NCI-H524 treated with DMSO at 0.1 percent for 48 hours (cell line): ENCODE measurements around the gene MAGEB3.

Experiments
- DNase-seq: peaks from one replicate; lab custom pipeline; 2025; lab: John Stamatoyannopoulos, UW

The MAGEB3 gene

DNA sequence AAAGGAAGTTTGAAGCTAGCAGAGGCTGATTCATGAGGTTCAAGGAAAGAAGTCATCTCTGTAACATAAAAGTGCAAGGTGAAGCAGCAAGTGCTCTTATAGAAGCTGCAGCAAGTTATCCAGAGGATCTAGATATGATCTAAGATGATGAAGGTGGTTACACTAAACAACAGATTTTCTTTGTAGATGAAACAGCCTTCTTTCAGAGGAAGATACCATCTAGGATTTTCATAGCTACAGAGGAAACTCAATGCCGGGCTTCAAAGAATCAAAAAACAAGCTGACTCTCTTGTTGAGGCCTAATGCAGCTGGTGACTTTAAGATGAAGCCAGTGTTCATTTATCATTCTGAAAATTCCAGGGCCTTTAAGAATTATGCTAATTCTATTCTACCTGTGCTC, 50.0 kb downstream of the MAGEB3 start:
- DNase-seq: no peak

DNA sequence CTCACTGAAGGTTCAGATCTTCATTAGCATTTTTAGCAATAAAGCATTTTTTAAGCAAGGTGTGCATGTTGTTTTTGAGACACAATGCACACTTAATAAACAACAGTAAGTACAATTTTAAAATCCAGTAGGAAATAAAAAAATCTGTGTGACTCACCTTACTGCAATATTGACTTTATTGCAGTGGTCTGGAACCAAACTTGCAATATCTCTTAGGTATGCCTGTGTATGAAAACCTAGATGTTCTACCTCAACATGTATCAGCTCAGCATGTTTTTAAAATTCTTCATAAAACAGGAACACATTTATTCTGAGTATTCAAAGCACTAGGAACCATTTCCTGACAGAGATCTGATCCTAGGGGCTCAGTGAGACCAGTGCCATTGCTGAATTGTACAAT, 52.1 kb downstream of the MAGEB3 start:
- no peak for DNase-seq

- DNase-seq: no peak
Measured at GRCh38 chrX:30283456-30284200, 53.2 kb downstream of the MAGEB3 start.
